MCF 10A (cell line): ENCODE results near the gene GTF3C4. TPM values are rescaled to one million over a fixed set of nuclear protein-coding genes. Genes with fewer than 3 reads are reported as not detected.

Source experiments
- BruUV-seq: library from RNA; stranded (reverse); fragments of 400-500 nt; replicated peaks from 2 replicates; lab custom pipeline; 2021; lab: Mats Ljungman, UMichigan
- CTCF ChIA-PET: fragments of 300-600 bp; sonication (Branson Sonifier 250); formaldehyde crosslinking; extraction: SDS; loops from one replicate; lab custom pipeline; 2021; ENCODE audit warnings: antibody characterized with exemption, inconsistent platforms; lab: Yijun Ruan, JAX
- POLR2A ChIA-PET: fragments of 300-600, 350-650 bp; sonication (Branson Sonifier 250); formaldehyde crosslinking; extraction: SDS; loops from one replicate; lab custom pipeline; 2020; ENCODE audit warnings: antibody characterized with exemption, inconsistent platforms; lab: Yijun Ruan, JAX
- DNase-seq: peaks from one replicate; pipeline ENCODE4 v3.0.0-alpha.2; 2018; ENCODE audit not compliant: unreplicated experiment
- H3K27ac Mint-ChIP-seq: one replicate; pipeline ENCODE4 v1.8.0; 2022; ENCODE audit warnings: mild to moderate bottlenecking, low read depth, mixed read lengths; ENCODE audit not compliant: unreplicated experiment
- H3K27me3 Mint-ChIP-seq: one replicate; pipeline ENCODE4 v1.8.0; 2022; ENCODE audit warnings: mixed read lengths; ENCODE audit not compliant: insufficient read depth, unreplicated experiment
- H3K36me3 Mint-ChIP-seq: one replicate; pipeline ENCODE4 v1.8.0; 2022; ENCODE audit warnings: mild to moderate bottlenecking, moderate library complexity, mixed read lengths; ENCODE audit not compliant: insufficient read depth, unreplicated experiment
- H3K4me1 Mint-ChIP-seq: one replicate; pipeline ENCODE4 v1.8.0; 2022; ENCODE audit warnings: mixed read lengths; ENCODE audit not compliant: insufficient read depth, unreplicated experiment
- H3K4me3 Mint-ChIP-seq: one replicate; pipeline ENCODE4 v1.8.0; 2022; ENCODE audit warnings: mild to moderate bottlenecking, moderate library complexity, mixed read lengths; ENCODE audit not compliant: unreplicated experiment
- H3K9me3 Mint-ChIP-seq: one replicate; pipeline ENCODE4 v1.8.0; 2022; ENCODE audit warnings: mixed read lengths; ENCODE audit not compliant: unreplicated experiment
- CTCF ChIP-seq: fragments of 200-600 bp; IDR thresholded peaks from one replicate; pipeline ENCODE4 v1.8.0; 2022; ENCODE audit warnings: antibody characterized with exemption, mild to moderate bottlenecking; ENCODE audit not compliant: unreplicated experiment
- intact Hi-C: fragments of 100-400 bp; cut with micrococcal nuclease; formaldehyde crosslinking; loops from 2 replicates; pipeline ENCODE4 v1.14.1; 2022
- total RNA-seq: library from RNA; stranded (reverse); gene quantifications from 2 replicates; pipeline ENCODE4 v1.2.3, GENCODE V29; 2022

The GTF3C4 gene
- total RNA-seq, 1 experiment from 2014 or later, result 18.3 TPM

GRCh38 chr9:132726576-132727130 is 56.4 kb downstream of the GTF3C4 start:
- H3K4me1 Mint-ChIP-seq, result no peaks in the 10 kb centered on the region
- intact Hi-C loops, result no loop called here
- ChIA-PET POLR2A (no interaction called here), CTCF (no interaction called here)
- no peaks in the 10 kb centered on the region for H3K36me3 Mint-ChIP-seq
- H3K27me3 Mint-ChIP-seq, result peaks cover 59% of the 10 kb centered on the region
- no peak for TF ChIP-seq CTCF
- DNase-seq, result no peak
- no peak overlapping the region for H3K27ac Mint-ChIP-seq
- H3K9me3 Mint-ChIP-seq, result no peaks in the 10 kb centered on the region
- no peak overlapping the region for H3K4me3 Mint-ChIP-seq
- no TSS peak for BruUV-seq

- Mint-ChIP-seq H3K9me3 (no peaks in the 10 kb centered on the region), H3K4me3 (no peak overlapping the region), H3K36me3 (no peaks in the 10 kb centered on the region), H3K27me3 (peaks cover 53% of the 10 kb centered on the region), H3K4me1 (no peaks in the 10 kb centered on the region), H3K27ac (no peak overlapping the region)
- intact Hi-C loops, result no loop called here
- no peak for DNase-seq
- no peak for TF ChIP-seq CTCF
- ChIA-PET CTCF (no interaction called here), POLR2A (interaction anchor here (0.8 kb wide), 1 partner anchor 51 kb away, joined by 4 read pairs; no protein-coding TSS in a partner anchor)
- no TSS peak for BruUV-seq
These were observed 57.8 kb downstream of the GTF3C4 start for GRCh38 chr9:132728071-132728470.

GRCh38 chr9:132728497-132728896 is 58.2 kb downstream of the GTF3C4 start:
- peaks cover 49% of the 10 kb centered on the region for H3K27me3 Mint-ChIP-seq
- H3K36me3 Mint-ChIP-seq, result no peaks in the 10 kb centered on the region
- TF ChIP-seq CTCF, result no peak
- no peak overlapping the region for H3K27ac Mint-ChIP-seq
- DNase-seq, result no peak
- ChIA-PET CTCF (no interaction called here), POLR2A (interaction anchor here (0.8 kb wide), 1 partner anchor 51 kb away, joined by 4 read pairs; no protein-coding TSS in a partner anchor)
- no peaks in the 10 kb centered on the region for H3K9me3 Mint-ChIP-seq
- H3K4me1 Mint-ChIP-seq, result no peaks in the 10 kb centered on the region
- intact Hi-C loops, result no loop called here
- no peak overlapping the region for H3K4me3 Mint-ChIP-seq
- no TSS peak for BruUV-seq

GRCh38 chr9:132729235-132729890 is 59.1 kb downstream of the GTF3C4 start:
- Mint-ChIP-seq H3K4me1 (no peaks in the 10 kb centered on the region), H3K36me3 (no peaks in the 10 kb centered on the region), H3K27ac (no peak overlapping the region), H3K4me3 (no peak overlapping the region), H3K9me3 (no peaks in the 10 kb centered on the region), H3K27me3 (peaks cover 48% of the 10 kb centered on the region)
- POLR2A ChIA-PET, result no interaction called here
- DNase-seq, result no peak
- intact Hi-C loops, result no loop called here
- TF ChIP-seq CTCF, result no peak
- no TSS peak for BruUV-seq
- CTCF ChIA-PET, result no interaction called here
